ENCODE data around the gene KLHL10. TPM values are rescaled to one million over a fixed set of nuclear protein-coding genes. Genes with fewer than 3 reads are reported as not detected.

The KLHL10 gene
- total and polyA plus RNA-seq, 2 of the 13 experiments (the other 11 are each of a cell fraction or from before 2014, with no cell fraction given), result 0.04 to 0.08 TPM

- TF ChIP-seq HOXA5 (CRISPR knock-in tag; IDR thresholded peaks at IDR 0.05), result peak; percentile 83; the same call in 1 of the 2 replicates
- no peak for TF ChIP-seq ZBTB38 (CRISPR knock-in tag; IDR thresholded peaks at IDR 0.05)
- peak; percentile 27; the same call in 1 of the 2 replicates for TF ChIP-seq PBX2 (CRISPR knock-in tag; IDR thresholded peaks at IDR 0.05)
- TF ChIP-seq CEBPB (IDR thresholded peaks at IDR 0.05; ENCODE audit: borderline replicate concordance, low read depth, low read length), result no peak
- no peak for TF ChIP-seq ZNF382 (CRISPR knock-in tag; IDR thresholded peaks at IDR 0.05; ENCODE audit: borderline replicate concordance)
- TF ChIP-seq RNF2 (conservative IDR thresholded peaks at IDR 0.05; ENCODE audit: low read depth), result peak; percentile 91
- TF ChIP-seq SIN3A (IDR thresholded peaks at IDR 0.05; ENCODE audit: borderline replicate concordance, low read depth, low read length), result no peak; the same call in 1 of the 2 replicates
- peak; percentile 71 for TF ChIP-seq ZNF451 (CRISPR knock-in tag; IDR thresholded peaks at IDR 0.05)
- peak; percentile 87; the same call in 1 of the 2 replicates for TF ChIP-seq MAZ (IDR thresholded peaks at IDR 0.05; ENCODE audit: borderline replicate concordance, low read depth, low read length)
- TF ChIP-seq MAZ (CRISPR knock-in tag; IDR thresholded peaks at IDR 0.05; ENCODE audit: low read depth), result peak; percentile 84; the same call in 1 of the 2 replicates
- no peak; the same call in 1 of the 2 replicates for TF ChIP-seq ZFP91 (CRISPR knock-in tag; IDR thresholded peaks at IDR 0.05; ENCODE audit: borderline replicate concordance)
- TF ChIP-seq FOXA1 (IDR thresholded peaks at IDR 0.05), result no peak
- TF ChIP-seq FOXA1 (CRISPR knock-in tag; IDR thresholded peaks at IDR 0.05), result 0 out of 2 replicates have a peak, but pooled peaks have one; percentile 3
- TF ChIP-seq ZNF318 (CRISPR knock-in tag; IDR thresholded peaks at IDR 0.05), result peak; percentile 40; the same call in 1 of the 2 replicates
- no peak for TF ChIP-seq ZNF350 (CRISPR knock-in tag; IDR thresholded peaks at IDR 0.05; ENCODE audit: borderline replicate concordance, low read depth)
- TF ChIP-seq LBX2 (CRISPR knock-in tag; IDR thresholded peaks at IDR 0.05; ENCODE audit: borderline replicate concordance), result peak; percentile 96; the same call in 1 of the 2 replicates
Observed at GRCh38 chr17:41811549-41812380, 25.9 kb upstream of the KLHL10 start, which contains the start of gene P3H4 (continued).
